Measurements from ENCODE around the gene ZNF280B. TPM values are rescaled to one million over a fixed set of nuclear protein-coding genes. Genes with fewer than 3 reads are reported as not detected.

The ZNF280B gene
- total RNA-seq, 1 experiment from 2014 or later = 8.2 TPM

GRCh38 chr22:22458896-22459588 lies 49.5 kb downstream of the ZNF280B start:
- Mint-ChIP-seq H3K9me3 (peaks cover 47 to 49% of the 10 kb centered on the region in 2 experiments), H3K36me3 (ENCODE audit: insufficient read depth in 1 of 3, low read depth in 3 of 3) (peaks cover 8 to 11% (median 10%) of the 10 kb centered on the region in 3 experiments; a peak in 6 of 7 replicates), H3K27me3 (ENCODE audit: low read depth) (peaks cover 100% of the 10 kb centered on the region), H3K4me3 (peak overlapping the region in 1 of 2 experiments; percentile 14; a peak in 1 of 5 replicates), H3K4me1 (peaks cover 0 to 2% of the 10 kb centered on the region in 2 experiments; a peak in 2 of 4 replicates), H3K27ac (no peak overlapping the region)
- Histone ChIP-seq H3K56ac (ENCODE audit: insufficient read length, low read depth, low read length) (no peak overlapping the region), H4K5ac (ENCODE audit: insufficient read length, low read depth, low read length) (no peak overlapping the region), H2AFZ (ENCODE audit: low read length) (no peak overlapping the region), H2BK15ac (ENCODE audit: low read depth, low read length) (no peak overlapping the region), H3K79me1 (ENCODE audit: insufficient read depth, low read depth, low read length, poor library complexity, severe bottlenecking) (no peaks in the 10 kb centered on the region), H3K14ac (ENCODE audit: insufficient read depth, low read length) (no peak overlapping the region), H4K91ac (ENCODE audit: insufficient read length, low read depth, low read length) (no peak overlapping the region), H3K27me3 (ENCODE audit: insufficient read depth, low read length) (peaks cover 16% of the 10 kb centered on the region), H3K23ac (ENCODE audit: insufficient read length, low read depth, low read length) (no peak overlapping the region), H2BK20ac (ENCODE audit: low read depth, low read length, poor library complexity, severe bottlenecking) (no peak overlapping the region), H3K4ac (ENCODE audit: low read depth, low read length) (no peak overlapping the region), H2AK5ac (ENCODE audit: insufficient read length, low read length) (no peak overlapping the region), H3K9me3 (ENCODE audit: control insufficient read depth, low read depth, low read length) (peaks cover 15% of the 10 kb centered on the region), H2BK120ac (ENCODE audit: low read depth, low read length, poor library complexity, severe bottlenecking) (no peak overlapping the region), H3K23me2 (ENCODE audit: insufficient read length, low read depth, low read length, poor library complexity, severe bottlenecking) (no peaks in the 10 kb centered on the region), H2BK5ac (ENCODE audit: insufficient read length, low read length) (no peak overlapping the region), H3T11ph (ENCODE audit: low read length) (no peak overlapping the region), H3K27ac (ENCODE audit: insufficient read length, low read depth, low read length) (no peak overlapping the region), H4K8ac (replicated peaks; ENCODE audit: insufficient read length, low read depth, low read length) (no peak overlapping the region), H3K4me2 (ENCODE audit: insufficient read depth, insufficient read length, low read length) (no peak overlapping the region), H3K18ac (ENCODE audit: insufficient read length, low read depth, low read length) (no peak overlapping the region), H2BK12ac (ENCODE audit: insufficient read length, low read depth, low read length) (no peak overlapping the region), H3K9ac (ENCODE audit: extremely low read depth, insufficient read length, low read length) (no peak overlapping the region), H4K20me1 (ENCODE audit: control insufficient read depth, insufficient read depth, insufficient read length) (no peaks in the 10 kb centered on the region), H3K79me2 (ENCODE audit: insufficient read depth, low read length) (no peaks in the 10 kb centered on the region), H3K4me1 (ENCODE audit: insufficient read depth, low read length) (no peaks in the 10 kb centered on the region)
- WGBS (ENCODE audit: extremely low coverage, insufficient read length, low lambda C conversion rate) = no CpG with 5 or more reads among the region's 6 CpGs
- no peak for TF ChIP-seq CTCF (conservative IDR thresholded peaks at IDR 0.05)
- DNase-seq = no peak
